ENCODE measurements around the gene NHLH1. TPM values are rescaled to one million over a fixed set of nuclear protein-coding genes. Genes with fewer than 3 reads are reported as not detected.

The NHLH1 gene
- total RNA-seq, 1 donor from 2014 or later: not detected

- Histone ChIP-seq H3K27ac (no peak overlapping the region), H3K4me3 (no peak overlapping the region), H3K36me3 (no peaks in the 10 kb centered on the region), H3K9me3 (no peaks in the 10 kb centered on the region), H3K27me3 (no peaks in the 10 kb centered on the region), H3K4me1 (no peaks in the 10 kb centered on the region)
- ATAC-seq: no peak
- DNase-seq: no peak
- TF ChIP-seq CTCF (IDR thresholded peaks at IDR 0.05): no peak
- intact Hi-C loops (cut with DNase I): no loop called here
These were observed 43.6 kb downstream of the NHLH1 start for GRCh38 chr1:160410406-160411005.

GRCh38 chr1:160411271-160412027 is 44.6 kb downstream of the NHLH1 start:
- Histone ChIP-seq H3K27ac (no peak overlapping the region), H3K9me3 (no peaks in the 10 kb centered on the region), H3K27me3 (no peaks in the 10 kb centered on the region), H3K4me1 (no peaks in the 10 kb centered on the region), H3K36me3 (no peaks in the 10 kb centered on the region), H3K4me3 (no peak overlapping the region)
- intact Hi-C loops (cut with DNase I): no loop called here
- DNase-seq: no peak
- no peak for TF ChIP-seq CTCF (IDR thresholded peaks at IDR 0.05)
- ATAC-seq: no peak

- no peak for ATAC-seq
- Histone ChIP-seq H3K27me3 (no peaks in the 10 kb centered on the region), H3K27ac (no peak overlapping the region), H3K4me3 (no peak overlapping the region), H3K9me3 (no peaks in the 10 kb centered on the region), H3K4me1 (no peaks in the 10 kb centered on the region), H3K36me3 (no peaks in the 10 kb centered on the region)
- TF ChIP-seq CTCF (IDR thresholded peaks at IDR 0.05): no peak
- DNase-seq: no peak
- intact Hi-C loops (cut with DNase I): no loop called here
These were observed 45.1 kb downstream of the NHLH1 start for GRCh38 chr1:160412028-160412362.

- Histone ChIP-seq H3K4me3 (no peak overlapping the region), H3K36me3 (no peaks in the 10 kb centered on the region), H3K27me3 (no peaks in the 10 kb centered on the region), H3K9me3 (no peaks in the 10 kb centered on the region), H3K4me1 (no peaks in the 10 kb centered on the region), H3K27ac (no peak overlapping the region)
- TF ChIP-seq CTCF (IDR thresholded peaks at IDR 0.05): no peak
- no peak for ATAC-seq
- DNase-seq: no peak
- intact Hi-C loops (cut with DNase I): no loop called here
These were observed 46.8 kb downstream of the NHLH1 start for GRCh38 chr1:160413716-160414115.

- ATAC-seq (no peak), DNase-seq (no peak)
- Histone ChIP-seq H3K27me3 (no peaks in the 10 kb centered on the region), H3K36me3 (no peaks in the 10 kb centered on the region), H3K9me3 (no peaks in the 10 kb centered on the region), H3K4me1 (no peaks in the 10 kb centered on the region), H3K4me3 (no peak overlapping the region), H3K27ac (no peak overlapping the region)
- intact Hi-C loops (cut with DNase I): no loop called here
- no peak for TF ChIP-seq CTCF (IDR thresholded peaks at IDR 0.05)
These were observed 48.0 kb downstream of the NHLH1 start for GRCh38 chr1:160414881-160415280.
